H1 (cell line): ENCODE data around the gene SCRN1. TPM values are rescaled to one million over a fixed set of nuclear protein-coding genes. Genes with fewer than 3 reads are reported as not detected.

ENCODE experiments used
- ATF3 ChIP-seq: IDR thresholded peaks from 2 replicates; pipeline ENCODE4 v1.6.1; 2011; ENCODE audit warnings: low read depth, mild to moderate bottlenecking, low read length; ENCODE audit not compliant: insufficient read depth
- BCL11A ChIP-seq, 2 experiments: IDR thresholded peaks; one replicate each; pipeline ENCODE4 v1.6.1; 2011; ENCODE audit warnings: low read depth in 2 of 2, low read length in 2 of 2, mild to moderate bottlenecking in 2 of 2
- CBX8 ChIP-seq: fragments of 300-800, 300-1000 bp; sonication (generic); IDR thresholded peaks from 2 replicates; pipeline ENCODE4 v1.7.1; 2016; ENCODE audit warnings: low read depth, low read length, borderline replicate concordance
- CHD2 ChIP-seq: IDR thresholded peaks from 2 replicates; pipeline ENCODE4 v1.6.1; 2012; ENCODE audit warnings: low read length, improper control_type of control experiment
- CREB1 ChIP-seq: IDR thresholded peaks from 2 replicates; pipeline ENCODE4 v1.6.1; 2012; ENCODE audit warnings: inconsistent platforms
- JUN ChIP-seq: IDR thresholded peaks from 2 replicates; pipeline ENCODE4 v1.6.1; 2011; ENCODE audit warnings: low read depth, mild to moderate bottlenecking, improper control_type of control experiment, low read length
- KDM4A ChIP-seq: IDR thresholded peaks from one replicate; pipeline ENCODE4 v1.7.1; 2012; ENCODE audit warnings: low read depth, mild to moderate bottlenecking, moderate library complexity, low read length, inconsistent platforms; ENCODE audit not compliant: severe bottlenecking
- POLR2A ChIP-seq, 2 experiments: IDR thresholded peaks; 1 replicate in 1 of 2; 2 replicates in 1 of 2; pipeline ENCODE4 v1.6.1; 2011; ENCODE audit warnings: low read depth in 2 of 2, low read length in 2 of 2, mild to moderate bottlenecking in 2 of 2; ENCODE audit errors: control extremely low read depth in 1 of 2
- RNF2 ChIP-seq: fragments of 200-900, 300-1000 bp; sonication (generic); IDR thresholded peaks from 2 replicates; pipeline ENCODE4 v1.7.1; 2016; ENCODE audit warnings: borderline replicate concordance, low read depth, mild to moderate bottlenecking, antibody characterized with exemption, low read length; ENCODE audit not compliant: poor library complexity, severe bottlenecking; ENCODE audit errors: missing control alignments
- SIX5 ChIP-seq: IDR thresholded peaks from 2 replicates; pipeline ENCODE4 v1.6.1; 2011; ENCODE audit warnings: mild to moderate bottlenecking, low read depth, low read length
- SRF ChIP-seq: IDR thresholded peaks from 2 replicates; pipeline ENCODE4 v1.6.1; 2011; ENCODE audit warnings: mild to moderate bottlenecking, low read depth, low read length, moderate library complexity
- TCF12 ChIP-seq: IDR thresholded peaks from 2 replicates; pipeline ENCODE4 v1.6.1; 2011; ENCODE audit warnings: low read depth, mild to moderate bottlenecking, low read length
- polyA plus RNA-seq, 7 experiments: library from polyadenylated mRNA; depleted of rRNA in 3 of 7; stranded (reverse) in 5 of 7; unstranded in 2 of 7; fragments of >200 nt in 5 of 7; fragments of 200-250 nt in 2 of 7; gene quantifications; 1 replicate in 5 of 7; 2 replicates in 1 of 7; 4 replicates in 1 of 7; pipeline versions ENCODE4 v1.2.1 to v1.2.3, GENCODE V29; 2011 to 2013; ENCODE audit warnings: missing spikeins in 2 of 7, mixed read lengths in 2 of 7
- total RNA-seq: library from RNA; stranded (reverse); fragmentation: NEBNext Ultra II Directional; extraction: Animal tissue kit (Norgen Biotek cat#: 25700); gene quantifications from 2 replicates; pipeline ENCODE4 v1.2.1, GENCODE V29; 2021
- TF ChIP-seq, protein P1 (sequence below): IDR thresholded peaks from 2 replicates; pipeline ENCODE4 v1.6.1; 2011; ENCODE audit warnings: low read length, improper control_type of control experiment

Gene SCRN1
- total and polyA plus RNA-seq, 2 of the 8 experiments (the other 6 are each of a cell fraction or from before 2014, with no cell fraction given) = 36.0 to 75.8 TPM

GRCh38 chr7:29988424-29989256, 961 bp downstream of the SCRN1 start (continued):
- TF ChIP-seq JUN (no peak), SIX5 (no peak), RNF2 (no peak), TCF12 (no peak), CREB1 (0 out of 2 replicates have a peak, but pooled peaks have one; percentile 11), POLR2A (IDR thresholded peaks at IDR 0.05; ENCODE audit: control extremely low read depth in 1 of 2, low read depth in 2 of 2, low read length in 2 of 2) (peak in 1 of 2 experiments; percentile 48; a peak in 1 of 3 replicates), CHD2 (peak; percentile 61; the same call in 1 of the 2 replicates), ATF3 (no peak), CBX8 (no peak), SRF (no peak), BCL11A (IDR thresholded peaks at IDR 0.05; ENCODE audit: low read depth in 2 of 2, low read length in 2 of 2) (no peak), KDM4A (no peak)
- TF ChIP-seq, protein P1, sequence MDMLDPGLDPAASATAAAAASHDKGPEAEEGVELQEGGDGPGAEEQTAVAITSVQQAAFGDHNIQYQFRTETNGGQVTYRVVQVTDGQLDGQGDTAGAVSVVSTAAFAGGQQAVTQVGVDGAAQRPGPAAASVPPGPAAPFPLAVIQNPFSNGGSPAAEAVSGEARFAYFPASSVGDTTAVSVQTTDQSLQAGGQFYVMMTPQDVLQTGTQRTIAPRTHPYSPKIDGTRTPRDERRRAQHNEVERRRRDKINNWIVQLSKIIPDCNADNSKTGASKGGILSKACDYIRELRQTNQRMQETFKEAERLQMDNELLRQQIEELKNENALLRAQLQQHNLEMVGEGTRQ = no peak
